Right lobe of liver (tissue), 6 donors: ENCODE data around the gene NF1. TPM values are rescaled to one million over a fixed set of nuclear protein-coding genes. Genes with fewer than 3 reads are reported as not detected.

Experiments used
- ATAC-seq, 4 donors: fragments of 200-7000 bp; cut with Tn5 transposase; one replicate each; pipeline ENCODE4 v1.9.1; 2020; ENCODE audit warnings: mild to moderate bottlenecking in 4 of 4, moderate library complexity in 4 of 4
- DNase-seq, 3 donors: peaks; one replicate each; pipeline ENCODE4 v3.0.0-alpha.2; 2020
- H3K27ac ChIP-seq, 3 donors: fragments of 200-600 bp; one replicate each; pipeline ENCODE4 v1.8.0; 2022
- H3K27me3 ChIP-seq, 2 donors: fragments of 200-600 bp; one replicate each; pipeline ENCODE4 v1.8.0; 2022
- H3K36me3 ChIP-seq, 4 donors: fragments of 200-600 bp; sonication (generic) in 1 of 4; one replicate each; pipeline versions ENCODE4 v1.5.1 to v1.8.0; 2017 to 2022; ENCODE audit warnings: control low read depth in 1 of 4
- H3K4me1 ChIP-seq, 4 donors: fragments of 200-600 bp; sonication (generic) in 1 of 4; one replicate each; pipeline versions ENCODE4 v1.5.1 to v1.8.0; 2017 to 2022; ENCODE audit warnings: control low read depth in 1 of 4
- H3K4me3 ChIP-seq, 3 donors: fragments of 200-600 bp; one replicate each; pipeline ENCODE4 v1.8.0; 2022
- H3K9me3 ChIP-seq, 4 donors: fragments of 200-600 bp; sonication (generic) in 1 of 4; one replicate each; pipeline versions ENCODE4 v1.5.1 to v1.8.0; 2017 to 2022; ENCODE audit warnings: control low read depth in 1 of 4
- CTCF ChIP-seq, 4 donors: fragments of 200-600 bp in 3 of 4; fragments of 450-650 bp in 1 of 4; IDR thresholded peaks; one replicate each; pipeline versions ENCODE4 v1.5.1 to v1.8.0; 2016 to 2022; ENCODE audit warnings: antibody characterized with exemption in 4 of 4, mild to moderate bottlenecking in 2 of 4
- POLR2A ChIP-seq: fragments of 450-650 bp; IDR thresholded peaks from one replicate; pipeline ENCODE4 v1.6.1; 2017; ENCODE audit warnings: antibody characterized with exemption, mild to moderate bottlenecking
- WGBS: methylation state at CpG from one replicate; pipeline ENCODE4 v1.1.6; 2018; ENCODE audit warnings: low coverage, low lambda C conversion rate; ENCODE audit not compliant: insufficient coverage; ENCODE audit errors: missing lambda C conversion rate; 5-methylcytosine and 5-hydroxymethylcytosine counted together
- intact Hi-C, 2 donors: fragments of 100-400 bp; cut with DNase I; formaldehyde crosslinking; loops; one replicate each; pipeline versions ENCODE4 v1.11.2 to v1.14.1; 2022
- microRNA-seq, 2 donors: library from miRNA; unstranded; fragments of <30 nt; microRNA quantifications; one replicate each; pipeline ENCODE4, GENCODE V29; 2019 to 2020
- small RNA-seq, 2 experiments: library from RNA; depleted of rRNA; stranded (forward); fragments of <200 nt; gene quantifications; one replicate each; pipeline ENCODE3, GENCODE V24; 2016
- total RNA-seq, 6 experiments: library from RNA; depleted of rRNA in 2 of 6; stranded (reverse); fragments of >200 nt in 2 of 6; fragmentation: NEBNext Ultra II Directional in 3 of 6; extraction: Animal tissue kit (Norgen Biotek cat#: 25700) in 3 of 6; gene quantifications; one replicate each; pipeline versions ENCODE4 v1.1.0 to v1.2.4, GENCODE V29; 2016 to 2023
- donor health status: DM: no; HTN: yes; CAD: no.
- donor health status: DM: no; HTN: no; CAD: no.
- donor health status: DM: no; HTN: no; CAD: no.
- donor health status: DM: no; HTN: yes; CAD: no.
- donor health status: DM: no; HTN: yes; CAD: no.

Gene NF1
- total RNA-seq, 6 experiments from 2014 or later = 26.6 to 35.3 (median 30.0) TPM

GRCh38 chr17:31418773-31419350, 324.1 kb downstream of the NF1 start:
- Histone ChIP-seq H3K4me3 (no peak overlapping the region), H3K4me1 (no peaks in the 10 kb centered on the region), H3K9me3 (no peaks in the 10 kb centered on the region), H3K27ac (no peak overlapping the region), H3K27me3 (no peaks in the 10 kb centered on the region), H3K36me3 (no peaks in the 10 kb centered on the region)
- WGBS = 32% methylated on average over 6 of the region's 6 CpGs
- TF ChIP-seq POLR2A (no peak), CTCF (IDR thresholded peaks at IDR 0.05) (no peak)
- ATAC-seq = no peak
- intact Hi-C loops = no loop called here
- DNase-seq = no peak

DNA sequence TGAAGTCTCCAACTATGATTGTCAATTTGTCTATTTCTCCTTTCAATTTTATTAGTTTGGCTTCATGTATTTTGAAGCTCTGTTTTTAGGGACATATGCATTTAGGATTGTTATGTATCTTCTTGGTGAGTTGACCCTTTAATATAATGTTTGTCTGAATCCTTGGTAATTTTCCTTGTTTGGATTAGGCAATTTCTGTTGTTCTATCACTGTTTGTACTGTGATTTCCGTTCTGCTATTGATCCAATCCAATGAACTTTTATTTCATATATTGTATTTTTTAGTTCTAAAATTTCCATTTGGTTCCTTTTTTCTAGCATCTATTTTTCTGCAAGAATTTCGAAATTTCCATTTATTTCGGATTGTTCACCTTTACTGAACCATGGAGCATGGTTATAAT, 327.7 kb downstream of the NF1 start:
- no peaks in the 10 kb centered on the region for H3K27me3 ChIP-seq
- no peaks in the 10 kb centered on the region for H3K36me3 ChIP-seq
- intact Hi-C loops = no loop called here
- ATAC-seq (no peak), DNase-seq (no peak)
- peaks cover 0 to 3% (median 0%) of the 10 kb centered on the region in 4 donors for H3K4me1 ChIP-seq
- H3K27ac ChIP-seq = no peak overlapping the region
- 52% methylated on average over 3 of the region's 3 CpGs for WGBS
- H3K4me3 ChIP-seq = no peak overlapping the region
- H3K9me3 ChIP-seq = no peaks in the 10 kb centered on the region
- no peak for TF ChIP-seq CTCF (IDR thresholded peaks at IDR 0.05)
- TF ChIP-seq POLR2A = no peak

DNA sequence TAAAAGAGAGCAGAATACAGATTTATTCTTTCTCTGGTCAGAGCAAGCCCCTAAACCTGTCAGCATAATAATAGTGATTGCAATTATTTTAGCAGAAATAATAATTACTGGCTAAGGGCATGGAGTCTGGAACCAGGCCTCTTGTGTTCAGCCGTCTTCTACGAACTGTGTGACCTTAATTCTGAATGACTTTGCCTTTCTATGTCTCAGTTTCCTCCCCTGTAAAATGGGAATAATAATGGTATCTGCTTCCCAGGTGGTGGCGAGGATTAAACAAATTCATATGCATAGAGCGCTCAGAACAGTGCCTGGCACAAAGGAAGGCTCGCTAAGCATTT, 330.1 kb downstream of the NF1 start:
- intact Hi-C loops = no loop called here
- Histone ChIP-seq H3K9me3 (no peaks in the 10 kb centered on the region), H3K36me3 (no peaks in the 10 kb centered on the region), H3K4me1 (peaks cover 0 to 3% (median 0%) of the 10 kb centered on the region in 4 donors), H3K4me3 (no peak overlapping the region), H3K27me3 (no peaks in the 10 kb centered on the region), H3K27ac (no peak overlapping the region)
- no peak for ATAC-seq
- no peak for TF ChIP-seq CTCF (IDR thresholded peaks at IDR 0.05)
- TF ChIP-seq POLR2A = no peak
- no peak for DNase-seq
- WGBS = 69% methylated on average over 5 of the region's 5 CpGs

- no peak overlapping the region for H3K4me3 ChIP-seq
- no peaks in the 10 kb centered on the region for H3K27me3 ChIP-seq
- H3K36me3 ChIP-seq = no peaks in the 10 kb centered on the region
- H3K4me1 ChIP-seq = peaks cover 0 to 3% (median 0%) of the 10 kb centered on the region in 4 donors
- H3K27ac ChIP-seq = no peak overlapping the region
- 27% methylated on average over 9 of the region's 17 CpGs for WGBS
- intact Hi-C loops = no loop called here
- TF ChIP-seq POLR2A = no peak
- ATAC-seq (peak; percentile 68 to 79 (median 72)), DNase-seq (peak in 1 of 3 donors; percentile 64)
- no peaks in the 10 kb centered on the region for H3K9me3 ChIP-seq
Observed at GRCh38 chr17:31425282-31426040, 330.7 kb downstream of the NF1 start.

Small RNA genes lying within 50 kb of the gene (microRNA-seq; reads per million reads assigned to microRNA genes)
- 0.29 to 1.3 reads per million in 2 donors for gene MIR4733

Small RNA genes lying within 50 kb of the gene (small RNA-seq; reads per million reads assigned to genes)
- 0 reads per million in 2 experiments for gene MIR4733

Other genes starting within 250 kb of the NF1 start
- 1 to 10 TPM; 6.6 to 9.9 (median 8.1) TPM for gene TEFM, start 188.7 kb upstream of the NF1 start, total RNA-seq
- 10 to 100 TPM in 1 of 6 experiments, 1 to 10 TPM in 5; 5.4 to 13.2 (median 8.1) TPM for gene ADAP2, start 173.0 kb upstream of the NF1 start, total RNA-seq
- 1 to 10 TPM; 3.7 to 6.1 (median 4.6) TPM for gene RNF135, start 123.9 kb upstream of the NF1 start, total RNA-seq
- gene OMG, start 202.3 kb downstream of the NF1 start, total RNA-seq = under 1 TPM in 2 of 6 experiments, not detected in 4; 0.29 to 0.62 TPM
- 1 to 10 TPM; 1.5 to 9.4 (median 4.9) TPM for gene EVI2B, start 219.1 kb downstream of the NF1 start, total RNA-seq
- gene EVI2A, start 226.6 kb downstream of the NF1 start, total RNA-seq = 1 to 10 TPM in 5 of 6 experiments, under 1 TPM in 1; 0.26 to 5.5 (median 2.4) TPM